Glutamatergic neuron (in vitro differentiated cells): ENCODE results near the gene PCDH19. TPM values are rescaled to one million over a fixed set of nuclear protein-coding genes. Genes with fewer than 3 reads are reported as not detected.

Source experiments
- DNase-seq: peaks from one replicate; pipeline ENCODE4 v3.0.0; 2022
- H3K27ac Mint-ChIP-seq: one replicate; pipeline ENCODE4 v1.8.0; 2020; ENCODE audit warnings: mild to moderate bottlenecking, mixed read lengths, inconsistent platforms; ENCODE audit not compliant: unreplicated experiment
- H3K27me3 Mint-ChIP-seq: one replicate; pipeline ENCODE4 v1.8.0; 2020; ENCODE audit warnings: mild to moderate bottlenecking, moderate library complexity, mixed read lengths, inconsistent platforms; ENCODE audit not compliant: unreplicated experiment
- H3K36me3 Mint-ChIP-seq: one replicate; pipeline ENCODE4 v1.8.0; 2020; ENCODE audit warnings: mild to moderate bottlenecking, mixed read lengths, inconsistent platforms; ENCODE audit not compliant: unreplicated experiment
- H3K4me1 Mint-ChIP-seq: one replicate; pipeline ENCODE4 v1.8.0; 2020; ENCODE audit warnings: mild to moderate bottlenecking, low read depth, mixed read lengths, inconsistent platforms; ENCODE audit not compliant: unreplicated experiment
- H3K4me3 Mint-ChIP-seq: one replicate; pipeline ENCODE4 v1.8.0; 2020; ENCODE audit warnings: mild to moderate bottlenecking, mixed read lengths, inconsistent platforms; ENCODE audit not compliant: unreplicated experiment
- H3K9me3 Mint-ChIP-seq: one replicate; pipeline ENCODE4 v1.8.0; 2020; ENCODE audit warnings: mild to moderate bottlenecking, moderate library complexity, mixed read lengths, inconsistent platforms; ENCODE audit not compliant: unreplicated experiment
- total RNA-seq: library from RNA; stranded (reverse); fragmentation: NEBNext Ultra II Directional; extraction: Animal tissue kit (Norgen Biotek cat#: 25700); gene quantifications from one replicate; pipeline ENCODE4 v1.2.1, GENCODE V29; 2021; ENCODE audit not compliant: unreplicated experiment
- TF ChIP-seq, protein P1 (sequence below): fragments of 200-600 bp; sonication (generic); IDR thresholded peaks from one replicate; pipeline ENCODE4 v1.5.0; 2021; ENCODE audit not compliant: partially characterized antibody, unreplicated experiment

Gene PCDH19
- total RNA-seq, 1 donor from 2014 or later, result 4.1 TPM

DNA sequence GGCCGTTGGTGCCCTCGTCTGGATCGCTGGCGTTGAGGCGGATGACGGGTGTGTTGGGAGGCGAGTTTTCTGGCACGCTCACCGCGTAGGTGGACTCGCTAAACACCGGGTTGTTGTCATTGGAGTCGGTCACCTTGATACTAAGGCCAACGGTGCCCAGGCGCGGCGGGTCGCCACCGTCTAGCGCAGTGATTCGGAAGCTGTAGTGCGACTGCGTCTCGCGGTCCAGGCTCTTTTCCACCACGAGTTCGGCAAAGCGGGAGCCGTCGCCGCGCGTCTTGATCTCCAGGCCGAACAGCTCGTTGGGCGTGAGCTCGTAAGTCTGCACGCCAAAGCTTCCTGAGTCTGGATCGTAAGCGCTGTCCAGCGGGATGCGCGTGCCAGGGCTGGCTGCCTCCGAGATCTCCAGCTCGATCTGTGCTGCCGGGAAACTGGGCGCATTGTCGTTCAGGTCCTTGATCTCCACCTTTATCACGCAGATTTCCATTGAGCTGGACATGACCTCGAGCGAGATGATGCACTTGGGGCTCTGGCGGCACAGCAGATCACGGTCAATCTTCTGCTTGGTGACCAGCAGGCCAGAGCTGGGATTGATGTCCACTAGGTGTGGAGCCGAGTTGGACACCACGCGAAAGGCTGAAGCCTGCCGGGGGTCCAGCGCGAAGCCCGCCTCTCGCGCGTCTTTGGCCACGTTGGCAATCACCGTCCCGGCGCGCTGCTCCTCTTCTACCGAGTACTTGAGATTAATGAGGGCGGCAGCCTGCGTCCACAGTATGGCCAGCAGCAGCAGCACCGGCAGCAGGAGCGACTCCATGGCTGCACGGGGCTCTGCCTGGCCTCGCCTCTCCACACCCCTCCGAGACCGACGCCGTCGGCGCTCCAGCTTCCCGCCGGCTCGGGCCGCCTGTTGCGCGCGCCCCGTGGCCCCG, 2.0 kb downstream of the PCDH19 start:
- peaks cover 3% of the 10 kb centered on the region for H3K4me1 Mint-ChIP-seq
- H3K9me3 Mint-ChIP-seq, result peaks cover 3% of the 10 kb centered on the region
- TF ChIP-seq, protein P1, sequence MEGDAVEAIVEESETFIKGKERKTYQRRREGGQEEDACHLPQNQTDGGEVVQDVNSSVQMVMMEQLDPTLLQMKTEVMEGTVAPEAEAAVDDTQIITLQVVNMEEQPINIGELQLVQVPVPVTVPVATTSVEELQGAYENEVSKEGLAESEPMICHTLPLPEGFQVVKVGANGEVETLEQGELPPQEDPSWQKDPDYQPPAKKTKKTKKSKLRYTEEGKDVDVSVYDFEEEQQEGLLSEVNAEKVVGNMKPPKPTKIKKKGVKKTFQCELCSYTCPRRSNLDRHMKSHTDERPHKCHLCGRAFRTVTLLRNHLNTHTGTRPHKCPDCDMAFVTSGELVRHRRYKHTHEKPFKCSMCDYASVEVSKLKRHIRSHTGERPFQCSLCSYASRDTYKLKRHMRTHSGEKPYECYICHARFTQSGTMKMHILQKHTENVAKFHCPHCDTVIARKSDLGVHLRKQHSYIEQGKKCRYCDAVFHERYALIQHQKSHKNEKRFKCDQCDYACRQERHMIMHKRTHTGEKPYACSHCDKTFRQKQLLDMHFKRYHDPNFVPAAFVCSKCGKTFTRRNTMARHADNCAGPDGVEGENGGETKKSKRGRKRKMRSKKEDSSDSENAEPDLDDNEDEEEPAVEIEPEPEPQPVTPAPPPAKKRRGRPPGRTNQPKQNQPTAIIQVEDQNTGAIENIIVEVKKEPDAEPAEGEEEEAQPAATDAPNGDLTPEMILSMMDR, result no peak
- H3K36me3 Mint-ChIP-seq, result no peaks in the 10 kb centered on the region
- DNase-seq, result no peak
- no peak overlapping the region for H3K27ac Mint-ChIP-seq
- peaks cover 17% of the 10 kb centered on the region for H3K27me3 Mint-ChIP-seq
- peak overlapping the region; percentile 80 for H3K4me3 Mint-ChIP-seq

DNA sequence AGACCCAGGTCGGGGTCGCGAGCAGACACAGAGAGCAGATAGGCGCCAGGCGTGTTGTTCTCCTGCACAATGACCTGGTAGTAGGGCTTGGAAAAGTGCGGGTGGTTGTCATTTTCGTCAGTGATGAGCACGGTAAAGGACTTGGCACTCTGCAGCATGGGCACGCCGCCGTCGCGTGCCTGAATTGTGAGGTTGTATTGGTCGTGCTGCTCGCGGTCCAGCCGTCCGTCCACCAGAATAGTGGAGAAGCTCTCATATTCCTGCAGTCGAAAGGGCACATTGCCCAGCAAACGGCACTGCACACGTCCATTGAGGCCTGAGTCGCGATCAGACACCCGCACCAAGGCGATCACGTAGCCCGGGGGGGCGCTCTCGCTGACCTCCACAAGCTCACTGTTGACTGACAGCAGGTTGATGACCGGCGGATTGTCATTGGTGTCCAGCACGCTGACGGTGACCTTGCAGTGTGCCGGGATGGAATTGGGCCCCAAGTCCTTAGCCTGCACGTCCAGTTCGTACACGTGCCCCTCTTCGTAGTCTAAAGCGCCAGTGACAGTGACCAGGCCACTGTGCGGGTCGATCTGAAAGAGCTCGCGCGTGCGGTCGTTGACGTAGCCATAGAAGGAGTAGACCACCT, 2.8 kb downstream of the PCDH19 start:
- Mint-ChIP-seq H3K36me3 (no peaks in the 10 kb centered on the region), H3K27ac (no peak overlapping the region), H3K27me3 (peaks cover 17% of the 10 kb centered on the region), H3K9me3 (peaks cover under 1% of the 10 kb centered on the region), H3K4me1 (no peaks in the 10 kb centered on the region), H3K4me3 (peak overlapping the region; percentile 80)
- no peak for DNase-seq
- TF ChIP-seq, protein P1, result no peak

DNA sequence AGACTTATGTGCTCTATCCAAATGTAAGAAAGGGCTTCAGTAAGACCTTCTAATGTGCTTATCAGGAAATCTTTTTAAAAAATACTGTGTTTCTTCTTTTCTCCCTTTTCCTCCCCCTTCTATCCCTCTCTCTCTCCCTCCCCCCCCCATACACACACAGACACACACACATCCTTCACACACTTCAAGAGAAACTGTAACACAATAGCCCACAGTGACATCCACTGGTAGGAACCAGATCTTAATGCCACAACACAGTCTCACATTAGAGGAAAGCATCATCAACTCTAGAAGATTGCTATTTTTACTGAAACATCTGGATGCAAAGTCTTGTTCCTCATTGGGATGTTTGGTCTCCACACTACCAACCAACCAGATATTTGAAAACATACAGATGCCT, 4.6 kb downstream of the PCDH19 start:
- H3K4me1 Mint-ChIP-seq, result no peaks in the 10 kb centered on the region
- H3K9me3 Mint-ChIP-seq, result no peaks in the 10 kb centered on the region
- no peak overlapping the region for H3K27ac Mint-ChIP-seq
- peaks cover 17% of the 10 kb centered on the region for H3K27me3 Mint-ChIP-seq
- H3K36me3 Mint-ChIP-seq, result no peaks in the 10 kb centered on the region
- H3K4me3 Mint-ChIP-seq, result peak overlapping the region; percentile 60
- DNase-seq, result no peak
- TF ChIP-seq, protein P1, result no peak

DNA sequence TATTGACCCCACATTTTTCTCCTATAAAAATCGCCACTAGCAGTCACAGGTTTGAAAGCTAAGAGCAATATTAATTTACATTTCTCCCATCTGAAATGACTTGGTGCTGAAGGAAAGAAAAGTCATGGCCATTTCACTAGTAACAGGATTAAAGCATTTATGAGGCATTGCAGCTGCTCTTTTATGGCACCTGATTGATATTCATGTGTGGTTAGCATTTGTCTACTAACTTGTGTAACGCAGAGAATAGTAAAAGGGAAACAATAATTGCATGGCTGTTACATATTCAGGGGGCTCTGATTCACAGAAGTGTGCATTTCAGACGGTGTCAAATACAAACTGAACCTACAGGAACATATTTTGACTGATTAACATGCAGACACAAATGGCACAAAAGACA, 5.2 kb downstream of the PCDH19 start:
- Mint-ChIP-seq H3K27me3 (peaks cover 17% of the 10 kb centered on the region), H3K9me3 (no peaks in the 10 kb centered on the region), H3K4me1 (no peaks in the 10 kb centered on the region), H3K27ac (no peak overlapping the region), H3K36me3 (no peaks in the 10 kb centered on the region), H3K4me3 (no peak overlapping the region)
- TF ChIP-seq, protein P1, result no peak
- no peak for DNase-seq

DNA sequence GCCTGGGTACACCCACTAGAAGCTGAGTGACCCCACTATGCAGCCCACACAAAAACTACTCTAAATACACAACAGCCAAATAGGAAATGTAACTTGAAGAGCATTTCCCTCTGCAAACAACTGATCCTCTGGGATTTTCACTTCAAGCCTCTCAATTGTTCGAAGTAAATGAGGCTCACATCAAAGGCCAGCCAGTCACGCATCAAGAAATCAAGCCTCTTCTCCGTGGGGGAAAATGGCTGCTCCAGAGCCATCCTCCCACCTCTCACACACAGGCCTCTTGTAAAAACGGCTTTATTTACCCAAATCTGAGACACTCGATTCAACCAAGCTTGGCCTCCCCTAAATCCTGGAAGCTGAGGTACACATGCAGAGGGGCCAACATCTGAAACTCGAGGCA, 14.3 kb downstream of the PCDH19 start:
- TF ChIP-seq, protein P1, result no peak
- DNase-seq, result no peak
- no peaks in the 10 kb centered on the region for H3K9me3 Mint-ChIP-seq
- no peaks in the 10 kb centered on the region for H3K27me3 Mint-ChIP-seq
- no peaks in the 10 kb centered on the region for H3K36me3 Mint-ChIP-seq
- no peak overlapping the region for H3K4me3 Mint-ChIP-seq
- H3K27ac Mint-ChIP-seq, result no peak overlapping the region
- H3K4me1 Mint-ChIP-seq, result no peaks in the 10 kb centered on the region
